SHP77 (cell line): Measurements from ENCODE around the gene GRK1.
"Not testable (repeated sequence)": the region's sequence is repeated elsewhere in the genome, so short reads cannot be mapped to it uniquely, and the experiment has no call there.

Experiments used
- DNase-seq, 2 experiments: peaks; one replicate each; lab custom pipeline; 2025; lab: John Stamatoyannopoulos, UW

Gene GRK1

DNA sequence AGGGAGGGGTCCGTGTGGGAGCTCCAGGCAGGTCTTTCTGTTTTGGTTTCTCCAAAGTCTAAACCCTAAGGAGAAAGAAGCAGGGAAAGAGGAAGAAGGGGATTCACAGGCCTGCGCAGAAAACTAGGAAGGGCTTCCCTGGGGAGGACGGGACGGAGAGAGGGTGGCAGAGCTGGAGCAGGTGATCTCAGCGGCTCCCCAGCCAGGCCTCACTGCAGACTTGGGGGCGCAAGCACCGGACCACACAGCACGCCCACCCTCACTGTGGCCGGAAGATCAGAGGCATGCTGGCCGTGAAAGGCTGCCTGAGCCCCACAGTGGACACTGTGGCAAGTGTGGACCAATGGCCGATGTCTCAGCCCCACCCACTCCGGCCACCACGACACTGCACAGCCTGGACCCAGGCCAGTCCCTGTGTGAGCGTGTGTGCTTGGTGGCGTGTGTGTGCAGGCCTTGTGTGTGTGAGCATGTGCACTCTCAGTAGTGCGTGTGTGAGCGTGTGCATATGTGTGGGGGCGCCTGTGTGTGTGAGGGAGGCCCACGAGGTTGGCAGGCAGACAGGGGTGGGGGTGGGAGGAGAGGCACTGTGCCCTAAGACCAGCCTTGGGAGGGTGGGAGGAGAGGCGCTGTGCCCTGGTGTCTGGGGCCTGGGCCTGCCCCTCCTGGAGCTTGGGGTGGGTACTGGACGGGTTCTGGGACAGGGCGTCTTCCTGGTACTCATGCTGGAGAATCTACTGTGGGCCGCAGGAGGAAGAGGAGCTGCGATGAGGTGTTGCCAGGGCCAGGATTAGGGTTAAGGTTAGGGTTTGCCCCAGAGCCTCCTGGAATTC lies 76.6 kb downstream of the GRK1 start:
- no peak for DNase-seq

DNA sequence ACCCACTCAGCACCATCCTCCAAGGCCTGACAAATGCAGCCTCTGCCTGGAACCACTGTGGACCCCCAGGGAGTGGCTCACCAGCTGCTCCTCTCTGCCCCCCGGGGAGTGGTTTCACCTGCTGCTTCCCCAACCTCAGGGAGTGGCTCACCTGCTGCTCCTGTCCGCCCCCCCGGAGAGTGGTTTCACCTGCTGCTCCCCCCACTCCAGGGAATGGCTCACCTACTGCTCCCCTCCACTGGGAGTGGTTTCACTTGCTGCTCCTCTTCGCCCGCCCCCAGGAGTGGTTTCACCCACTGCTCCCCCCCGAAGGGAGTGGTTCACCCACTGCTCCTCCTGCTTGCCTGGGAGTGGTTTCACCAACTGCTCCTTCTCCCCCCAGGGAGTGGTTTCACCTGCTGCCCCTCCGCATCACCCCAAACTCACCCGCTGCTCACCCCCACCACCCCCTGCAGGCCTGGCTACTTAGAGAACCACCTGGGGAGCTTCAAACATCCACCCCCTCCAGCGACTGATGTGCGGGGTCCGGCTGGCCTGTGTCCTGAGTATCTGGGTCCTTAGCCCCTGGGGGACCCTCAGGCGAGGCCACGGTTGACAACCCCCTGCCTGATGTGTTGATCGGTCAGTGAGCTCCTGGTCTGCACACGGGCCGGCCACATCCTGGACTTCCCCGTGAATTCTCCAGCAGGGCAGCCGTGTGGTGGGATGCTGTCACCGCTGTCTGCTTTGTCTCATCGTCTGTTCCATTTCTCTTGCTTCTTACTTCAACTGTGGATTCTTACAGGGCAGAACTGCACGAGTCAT lies 77.4 kb downstream of the GRK1 start:
- DNase-seq, result no peak

DNA sequence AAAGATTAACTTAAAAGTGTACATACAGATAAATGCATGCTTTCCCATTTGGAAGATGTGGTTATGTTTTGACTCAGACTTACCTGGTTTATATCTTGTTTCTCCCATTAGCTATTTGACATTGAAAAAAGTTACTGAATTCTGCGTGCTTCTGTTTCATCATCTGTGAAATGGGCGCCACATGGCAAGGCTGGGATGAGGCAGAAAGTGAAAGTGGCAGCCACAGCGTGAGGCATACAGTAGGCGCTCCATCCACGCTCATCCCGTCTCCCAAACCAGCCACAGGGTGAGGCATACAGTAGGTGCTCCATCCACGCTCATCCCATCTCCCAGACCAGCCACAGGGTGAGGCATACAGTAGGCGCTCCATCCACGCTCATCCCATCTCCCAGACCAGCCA lies 78.0 kb downstream of the GRK1 start:
- no peak for DNase-seq

DNA sequence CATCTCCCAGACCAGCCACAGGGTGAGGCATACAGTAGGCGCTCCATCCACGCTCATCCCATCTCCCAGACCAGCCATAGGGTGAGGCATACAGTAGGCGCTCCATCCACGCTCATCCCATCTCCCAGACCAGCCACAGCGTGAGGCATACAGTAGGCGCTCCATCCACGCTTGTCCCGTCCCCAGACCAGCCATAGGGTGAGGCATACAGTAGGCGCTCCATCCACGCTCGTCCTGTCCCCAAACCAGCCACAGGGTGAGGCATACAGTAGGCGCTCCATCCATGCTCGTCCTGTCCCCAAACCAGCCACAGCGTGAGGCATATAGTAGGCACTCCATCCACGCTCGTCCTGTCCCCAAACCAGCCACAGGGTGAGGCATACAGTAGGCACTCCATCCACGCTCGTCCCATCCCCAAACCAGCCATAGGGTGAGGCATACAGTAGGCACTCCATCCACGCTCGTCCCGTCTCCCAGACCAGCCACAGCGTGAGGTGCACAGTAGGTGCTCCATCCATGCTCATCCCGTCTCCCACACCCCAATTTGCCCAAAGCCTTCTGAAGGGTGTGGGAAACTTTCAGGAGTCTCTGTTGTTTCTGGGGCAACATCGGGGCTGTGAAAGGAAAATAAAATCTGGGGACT lies 78.6 kb downstream of the GRK1 start:
- DNase-seq, result not testable (repeated sequence)

DNA sequence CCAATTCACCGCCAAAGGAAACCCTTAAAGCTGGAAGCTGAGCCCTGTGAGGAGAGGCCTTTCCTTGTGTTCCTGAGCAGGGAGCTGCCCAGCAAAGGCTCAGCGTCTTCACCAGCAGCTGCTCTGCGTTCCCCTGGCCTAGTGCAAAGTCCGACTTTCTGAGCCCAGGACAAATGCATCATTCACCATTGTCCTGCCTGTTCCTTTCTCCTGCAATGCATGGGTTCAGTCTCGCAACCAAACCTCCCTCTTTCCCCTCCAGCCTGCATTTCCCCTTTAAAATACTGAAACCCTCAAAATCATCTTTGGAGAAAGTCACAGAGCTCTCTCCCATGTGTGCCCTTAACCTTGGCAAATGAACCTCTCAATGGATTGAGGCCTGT lies 79.1 kb downstream of the GRK1 start:
- DNase-seq, result no peak

DNA sequence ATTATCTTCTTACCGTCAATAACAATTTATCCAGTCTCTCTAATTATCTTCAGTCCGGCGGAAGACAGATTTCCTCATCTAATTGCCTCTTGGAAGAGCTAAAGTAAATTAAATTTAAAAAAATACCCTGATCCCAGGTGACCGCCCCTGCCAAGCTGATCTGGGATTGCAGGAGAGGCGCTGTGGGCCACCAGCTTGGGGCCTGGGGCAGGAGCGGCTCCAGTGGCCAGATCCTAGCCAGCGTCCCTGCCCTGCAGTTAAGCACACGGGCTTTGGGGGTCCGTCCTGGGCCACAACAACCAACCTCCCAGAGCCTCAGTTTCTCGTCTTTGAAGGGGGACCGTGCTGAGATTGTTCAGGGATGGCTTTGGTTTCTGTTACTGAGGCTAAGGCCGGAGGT lies 79.7 kb downstream of the GRK1 start:
- DNase-seq, result no peak

DNA sequence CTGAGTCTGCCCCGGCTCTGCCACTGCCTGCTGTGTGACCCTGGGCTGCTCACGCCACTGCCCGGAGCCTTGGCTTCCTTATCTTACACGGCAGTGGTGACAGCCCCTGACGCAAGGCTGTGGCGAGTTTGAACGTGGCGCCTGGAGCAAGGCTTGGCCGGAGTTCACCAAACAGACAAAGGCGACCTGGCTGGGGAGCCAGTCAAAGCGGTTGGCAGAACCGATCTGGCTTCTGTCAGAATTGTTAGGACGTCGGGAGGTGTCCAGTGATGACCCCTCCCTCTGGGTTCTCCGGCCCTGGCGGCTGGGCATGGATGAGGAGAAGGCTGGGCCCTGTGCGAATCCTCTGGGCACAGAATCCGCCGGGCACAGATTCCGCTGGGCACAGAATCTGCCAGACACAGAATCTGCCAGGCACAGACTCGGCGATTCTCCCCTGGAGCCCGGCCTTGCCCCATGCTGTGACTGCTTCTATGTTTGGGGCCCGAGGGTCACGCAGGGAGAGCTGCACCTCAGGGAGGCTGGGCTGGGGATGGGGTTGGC lies 80.3 kb downstream of the GRK1 start:
- no peak for DNase-seq

DNA sequence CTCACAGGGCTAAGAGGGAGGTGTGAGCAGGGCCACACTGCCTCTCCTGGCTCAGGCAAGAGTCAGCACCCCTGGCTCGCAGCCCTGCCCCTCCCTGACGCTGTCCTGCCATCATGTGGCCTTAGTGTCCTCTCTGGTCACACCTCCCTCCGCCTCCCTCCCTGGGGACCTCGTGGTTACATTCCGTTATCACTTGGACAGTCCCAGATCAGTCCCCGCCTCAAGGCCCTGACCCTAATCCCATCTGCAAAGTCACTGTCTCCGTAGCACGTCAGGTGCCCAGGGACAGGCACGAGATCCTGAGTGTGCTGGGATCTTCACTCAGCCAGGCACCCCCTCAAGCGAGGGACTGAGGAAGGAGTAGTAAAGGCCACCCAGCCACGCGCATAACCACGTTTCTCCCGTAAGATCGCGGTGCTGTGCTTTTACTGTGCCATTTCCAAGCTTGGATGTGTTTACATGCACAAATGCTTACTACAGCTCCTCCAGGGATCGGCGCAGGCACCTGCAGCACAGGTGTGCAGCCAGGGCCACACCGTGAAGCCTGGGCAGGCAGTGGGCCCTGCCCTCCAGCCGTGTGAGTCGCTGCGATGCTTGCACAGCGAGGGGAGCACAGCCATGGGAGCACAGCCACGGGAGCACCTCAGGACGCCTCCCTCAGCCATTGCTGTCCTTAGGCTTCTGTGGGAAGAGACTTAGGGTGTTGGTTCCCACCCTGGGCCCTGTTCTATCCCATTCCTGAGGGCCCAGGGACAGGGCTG lies 81.3 kb downstream of the GRK1 start:
- DNase-seq, result no peak

DNA sequence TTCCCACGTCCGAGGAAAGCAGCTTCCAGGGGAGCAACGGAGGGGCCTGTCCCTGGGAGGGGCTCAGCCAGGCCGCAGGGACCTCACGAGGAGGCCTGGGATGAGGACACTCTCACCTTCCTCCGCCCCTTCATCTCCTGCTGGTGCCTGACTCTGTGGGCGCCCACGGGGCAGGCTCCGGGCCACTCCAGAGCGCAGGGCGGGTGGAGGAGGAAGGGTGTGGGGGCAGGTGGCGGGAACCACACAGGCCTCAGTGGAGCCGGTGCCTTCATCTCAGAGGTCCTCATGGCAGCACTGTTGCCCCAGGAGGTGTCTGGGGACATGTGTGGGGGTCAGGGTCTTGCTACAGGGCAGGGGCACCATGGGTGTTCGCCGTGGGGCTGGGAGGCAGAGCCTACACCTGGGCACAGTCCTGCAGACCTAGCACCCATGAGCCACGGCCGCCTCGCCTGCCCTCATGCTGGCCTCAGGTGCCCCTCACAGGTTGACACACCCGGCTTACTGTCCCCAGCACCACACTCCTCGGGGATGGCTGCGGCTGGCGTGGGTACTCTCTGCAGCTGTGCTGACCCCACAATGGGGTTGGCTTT lies 81.9 kb downstream of the GRK1 start:
- DNase-seq, result no peak

DNA sequence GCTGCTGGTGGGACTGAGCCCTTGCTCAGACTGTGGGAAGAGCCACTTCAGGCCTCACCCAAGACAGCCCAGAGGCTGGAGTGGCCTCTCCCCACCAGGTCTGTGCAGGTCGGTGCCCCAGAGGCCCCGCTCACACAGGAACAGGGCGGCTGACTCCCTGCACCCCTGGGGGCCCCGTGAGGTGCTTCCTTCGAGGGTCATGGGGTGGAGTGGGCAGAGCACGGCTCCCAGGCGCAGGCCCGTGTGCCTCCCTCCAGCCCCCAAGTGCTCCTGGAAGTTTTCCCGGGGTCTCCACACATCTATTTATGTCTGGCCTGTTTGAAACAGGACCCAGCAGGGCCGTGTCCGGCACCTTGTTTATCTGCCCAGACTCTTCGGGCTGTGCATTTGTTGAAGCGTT lies 82.5 kb downstream of the GRK1 start:
- no peak for DNase-seq

DNA sequence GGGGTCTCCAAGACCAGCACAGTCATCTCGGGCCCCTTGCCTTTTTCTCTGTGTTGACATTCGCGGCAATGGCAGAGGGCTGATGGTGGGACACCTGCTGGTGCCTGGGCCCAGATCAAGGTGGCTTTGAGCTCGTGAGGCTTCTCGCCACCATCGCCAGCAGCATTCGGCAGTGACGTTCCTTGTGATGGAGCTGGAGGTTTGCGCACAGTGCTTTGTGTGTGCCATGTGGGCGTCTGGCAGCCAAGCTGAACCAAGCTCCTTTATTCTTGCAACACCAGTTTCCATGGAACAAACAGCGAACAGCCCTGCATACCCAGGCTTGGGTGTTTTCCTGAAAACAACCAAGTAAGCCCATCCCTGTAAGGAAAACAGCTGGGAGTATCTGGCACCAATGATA lies 82.9 kb downstream of the GRK1 start:
- no peak for DNase-seq

DNA sequence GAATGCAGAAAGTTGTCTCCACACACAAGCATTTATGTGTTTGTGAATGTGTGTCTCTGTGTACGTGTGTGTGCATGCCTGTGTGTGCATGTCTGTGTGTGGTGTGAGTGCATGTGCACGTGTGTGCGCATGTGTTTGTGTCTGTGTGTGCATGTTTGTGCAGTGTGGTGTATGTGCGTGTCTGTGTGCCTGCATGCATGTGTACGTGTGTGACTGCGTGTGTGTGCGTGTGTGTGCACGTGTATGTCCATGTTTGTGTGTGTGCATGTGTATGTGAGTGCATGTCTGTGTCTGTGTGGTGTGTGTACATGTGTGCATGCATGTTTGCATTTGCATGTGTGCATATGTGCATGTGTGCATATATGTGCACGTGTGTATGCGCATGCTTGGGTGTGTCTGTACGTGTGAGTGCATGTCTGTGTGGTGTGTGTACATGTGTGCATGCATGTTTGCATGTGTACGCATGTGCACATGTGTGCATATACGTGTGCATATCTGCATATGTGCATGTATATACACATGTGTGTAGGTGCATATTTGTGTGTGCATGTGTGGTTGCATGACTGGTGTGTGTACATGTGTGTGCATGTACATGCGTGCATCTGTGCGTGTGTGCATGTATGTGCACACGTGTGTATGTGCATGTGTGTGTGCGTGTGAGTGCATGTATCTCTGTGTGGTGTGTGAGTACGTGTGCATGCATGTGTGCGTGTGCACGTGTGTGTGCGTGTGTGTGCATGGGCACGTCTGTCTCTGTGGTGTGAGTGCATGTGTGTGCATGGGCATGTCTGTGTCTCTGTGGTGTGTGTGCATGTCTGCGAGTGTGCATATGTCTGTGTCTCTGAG lies 83.8 kb downstream of the GRK1 start:
- DNase-seq, result no peak

DNA sequence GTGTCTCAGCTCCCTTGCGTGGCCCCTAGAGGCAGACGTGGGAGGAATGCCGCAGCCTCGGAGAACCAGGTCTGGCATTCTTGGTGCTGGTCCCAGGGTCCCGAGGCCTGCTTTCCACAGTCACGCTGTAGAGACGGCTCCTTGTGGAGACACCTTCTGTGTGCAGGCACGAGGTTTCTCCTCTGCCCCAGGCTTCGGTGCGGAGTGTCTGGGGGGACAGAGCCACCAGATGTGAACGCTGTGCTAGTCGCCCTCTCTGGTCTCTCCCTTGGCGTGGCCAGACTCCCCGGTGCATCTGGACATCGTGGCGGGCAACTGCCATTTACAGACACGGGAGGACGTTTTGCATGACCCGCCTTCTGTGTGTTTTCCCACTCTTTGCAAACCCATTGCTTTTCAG lies 84.5 kb downstream of the GRK1 start:
- no peak for DNase-seq

DNA sequence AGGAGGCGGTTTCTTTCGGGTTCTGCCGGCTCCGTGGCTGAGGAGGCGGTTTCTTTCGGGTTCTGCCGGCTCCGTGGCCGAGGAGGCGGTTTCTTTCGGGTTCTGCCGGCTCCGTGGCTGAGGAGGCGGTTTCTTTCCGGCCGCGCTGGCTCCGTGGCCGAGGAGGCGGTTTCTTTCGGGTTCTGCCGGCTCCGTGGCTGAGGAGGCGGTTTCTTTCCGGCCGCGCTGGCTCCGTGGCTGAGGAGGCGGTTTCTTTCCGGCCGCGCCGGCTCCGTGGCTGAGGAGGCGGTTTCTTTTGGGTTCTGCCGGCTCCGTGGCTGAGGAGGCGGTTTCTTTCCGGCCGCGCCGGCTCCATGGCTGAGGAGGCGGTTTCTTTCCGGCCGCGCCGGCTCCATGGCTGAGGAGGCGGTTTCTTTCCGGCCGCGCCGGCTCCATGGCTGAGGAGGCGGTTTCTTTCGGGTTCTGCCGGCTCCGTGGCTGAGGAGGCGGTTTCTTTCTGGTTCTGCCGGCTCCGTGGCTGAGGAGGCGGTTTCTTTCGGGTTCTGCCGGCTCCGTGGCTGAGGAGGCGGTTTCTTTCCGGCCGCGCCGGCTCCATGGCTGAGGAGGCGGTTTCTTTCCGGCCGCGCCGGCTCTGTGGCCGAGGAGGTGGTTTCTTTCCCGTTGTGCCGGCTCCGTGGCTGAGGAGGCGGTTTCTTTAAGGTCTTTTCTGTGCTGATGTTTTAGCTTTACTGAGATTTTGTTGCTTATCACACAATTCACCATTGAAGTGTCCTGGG lies 85.4 kb downstream of the GRK1 start:
- DNase-seq, result not testable (repeated sequence)

DNA sequence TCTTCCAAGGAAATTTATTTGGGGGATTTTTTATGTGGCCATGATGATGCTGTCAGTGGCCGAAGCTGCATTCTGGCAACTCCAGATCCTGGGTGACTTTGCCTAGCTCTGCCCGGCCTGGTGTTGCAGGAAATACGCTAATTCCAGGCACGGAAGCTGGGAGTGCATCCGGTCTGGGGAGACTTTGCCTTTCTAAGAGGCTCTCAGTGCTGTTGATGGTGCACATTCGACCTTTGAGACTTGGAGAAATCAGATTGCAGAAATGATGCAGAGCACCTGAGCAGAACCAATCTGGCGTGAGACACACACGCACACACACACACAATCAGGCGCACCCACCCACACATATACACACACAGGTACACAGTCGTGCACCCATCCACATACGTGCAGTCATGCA lies 86.2 kb downstream of the GRK1 start:
- DNase-seq, result no peak

DNA sequence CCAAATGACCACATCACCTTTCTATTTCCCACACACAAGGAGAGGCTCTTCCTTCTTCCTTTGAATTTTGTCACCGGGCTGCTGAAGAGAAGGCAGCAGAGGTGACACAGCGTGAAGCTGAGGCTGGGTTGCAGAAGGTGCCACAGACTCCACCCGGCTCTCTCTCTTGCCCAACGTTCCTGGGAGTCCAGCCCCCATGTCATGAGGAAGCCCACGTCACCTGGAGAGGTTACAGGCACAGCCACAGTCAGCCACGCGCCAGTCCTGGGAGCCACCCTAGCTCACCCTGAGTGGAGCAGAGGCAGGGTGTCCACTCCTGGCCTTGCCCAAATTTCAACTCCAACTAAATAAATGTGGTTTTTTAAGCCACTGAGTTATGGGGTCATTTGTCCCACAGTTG lies 87.2 kb downstream of the GRK1 start:
- no peak for DNase-seq

DNA sequence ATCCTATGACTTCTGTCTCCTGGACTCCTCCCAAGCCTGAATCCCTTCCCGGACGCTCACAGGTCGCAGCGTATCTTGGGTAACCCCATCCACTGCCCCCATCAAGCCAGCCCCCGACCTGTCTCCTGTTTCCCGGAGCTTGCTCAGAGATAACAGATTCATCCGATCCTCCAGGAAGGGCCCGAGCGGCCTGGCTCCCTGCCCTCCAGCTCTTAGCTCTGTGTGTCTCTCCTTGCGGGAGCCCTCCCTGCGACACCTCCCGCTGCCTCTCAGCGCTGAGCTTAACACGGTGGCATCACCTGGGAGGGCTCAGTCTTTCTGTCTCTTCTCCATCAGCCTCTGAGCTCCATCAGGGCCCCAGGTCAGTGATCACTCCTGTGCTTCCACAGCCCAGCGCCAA lies 87.7 kb downstream of the GRK1 start:
- DNase-seq, result no peak

DNA sequence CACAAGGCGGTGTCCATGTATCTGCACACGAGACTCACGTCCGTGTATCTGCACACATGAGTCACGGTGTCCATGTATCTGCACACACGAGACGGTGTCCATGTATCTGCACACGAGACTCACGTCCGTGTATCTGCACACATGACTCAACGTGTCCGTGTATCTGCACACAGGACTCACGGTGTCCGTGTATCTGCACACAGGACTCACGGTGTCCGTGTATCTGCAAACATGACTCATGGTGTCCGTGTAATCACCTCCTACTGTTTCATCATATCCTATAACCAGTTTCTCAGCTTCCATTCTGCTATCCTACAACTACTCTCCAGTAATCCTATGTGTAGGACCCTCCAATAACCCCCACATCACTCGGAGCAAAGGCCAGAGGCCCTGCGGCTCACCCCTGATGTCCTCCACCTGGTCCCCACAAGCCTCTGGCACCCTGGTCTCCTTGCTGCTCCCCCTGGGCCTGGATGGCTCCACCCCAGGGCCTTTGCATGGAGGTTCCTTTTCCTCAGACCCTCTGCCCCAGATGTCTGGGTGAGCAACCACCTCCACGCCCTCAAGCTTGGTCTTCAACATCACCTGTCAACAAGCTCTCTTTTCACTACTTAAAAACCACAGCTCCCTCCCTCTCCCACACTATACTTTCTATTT lies 89.5 kb downstream of the GRK1 start:
- no peak for DNase-seq
